Loucy (cell line): Measurements from ENCODE around the gene CERS6.

Experiments used
- EZH2phosphoT487 ChIP-seq: fragments of 200-600 bp; IDR thresholded peaks from 2 replicates; pipeline ENCODE4 v1.6.1; 2018; ENCODE audit warnings: antibody characterized with exemption, mild to moderate bottlenecking, moderate library complexity, borderline replicate concordance
- TF ChIP-seq, protein P1 (sequence below): fragments of 200-600 bp; sonication (generic); conservative IDR thresholded peaks from 2 replicates; pipeline ENCODE4 v1.5.1; 2014; ENCODE audit warnings: mild to moderate bottlenecking, antibody characterized with exemption, low read length

DNA sequence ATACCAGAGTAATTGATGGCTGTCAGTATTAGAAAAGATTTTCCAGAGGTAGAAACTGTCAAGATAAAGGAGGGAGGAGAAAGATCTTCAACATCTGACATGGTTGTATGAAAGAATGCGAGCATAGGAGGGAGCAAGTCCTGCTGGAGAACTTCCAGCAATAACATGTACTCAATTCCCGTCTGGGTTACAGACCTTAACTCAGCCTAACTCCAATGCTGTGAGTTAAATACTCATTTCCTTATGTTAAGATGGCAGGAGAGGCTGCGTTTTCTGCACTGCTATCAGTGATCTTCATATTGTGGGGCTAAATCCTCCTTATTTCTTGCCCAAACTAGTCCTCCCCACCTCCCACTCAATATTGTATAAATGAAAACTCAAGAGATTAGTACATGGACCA is 6.7 kb upstream of the CERS6 start:
- TF ChIP-seq, protein P1, sequence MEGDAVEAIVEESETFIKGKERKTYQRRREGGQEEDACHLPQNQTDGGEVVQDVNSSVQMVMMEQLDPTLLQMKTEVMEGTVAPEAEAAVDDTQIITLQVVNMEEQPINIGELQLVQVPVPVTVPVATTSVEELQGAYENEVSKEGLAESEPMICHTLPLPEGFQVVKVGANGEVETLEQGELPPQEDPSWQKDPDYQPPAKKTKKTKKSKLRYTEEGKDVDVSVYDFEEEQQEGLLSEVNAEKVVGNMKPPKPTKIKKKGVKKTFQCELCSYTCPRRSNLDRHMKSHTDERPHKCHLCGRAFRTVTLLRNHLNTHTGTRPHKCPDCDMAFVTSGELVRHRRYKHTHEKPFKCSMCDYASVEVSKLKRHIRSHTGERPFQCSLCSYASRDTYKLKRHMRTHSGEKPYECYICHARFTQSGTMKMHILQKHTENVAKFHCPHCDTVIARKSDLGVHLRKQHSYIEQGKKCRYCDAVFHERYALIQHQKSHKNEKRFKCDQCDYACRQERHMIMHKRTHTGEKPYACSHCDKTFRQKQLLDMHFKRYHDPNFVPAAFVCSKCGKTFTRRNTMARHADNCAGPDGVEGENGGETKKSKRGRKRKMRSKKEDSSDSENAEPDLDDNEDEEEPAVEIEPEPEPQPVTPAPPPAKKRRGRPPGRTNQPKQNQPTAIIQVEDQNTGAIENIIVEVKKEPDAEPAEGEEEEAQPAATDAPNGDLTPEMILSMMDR, result no peak
- TF ChIP-seq EZH2phosphoT487, result no peak
